ENCODE results near the gene MEGF9.

- no peak for TF ChIP-seq POLR2A (IDR thresholded peaks at IDR 0.05)
- TF ChIP-seq, protein P1, sequence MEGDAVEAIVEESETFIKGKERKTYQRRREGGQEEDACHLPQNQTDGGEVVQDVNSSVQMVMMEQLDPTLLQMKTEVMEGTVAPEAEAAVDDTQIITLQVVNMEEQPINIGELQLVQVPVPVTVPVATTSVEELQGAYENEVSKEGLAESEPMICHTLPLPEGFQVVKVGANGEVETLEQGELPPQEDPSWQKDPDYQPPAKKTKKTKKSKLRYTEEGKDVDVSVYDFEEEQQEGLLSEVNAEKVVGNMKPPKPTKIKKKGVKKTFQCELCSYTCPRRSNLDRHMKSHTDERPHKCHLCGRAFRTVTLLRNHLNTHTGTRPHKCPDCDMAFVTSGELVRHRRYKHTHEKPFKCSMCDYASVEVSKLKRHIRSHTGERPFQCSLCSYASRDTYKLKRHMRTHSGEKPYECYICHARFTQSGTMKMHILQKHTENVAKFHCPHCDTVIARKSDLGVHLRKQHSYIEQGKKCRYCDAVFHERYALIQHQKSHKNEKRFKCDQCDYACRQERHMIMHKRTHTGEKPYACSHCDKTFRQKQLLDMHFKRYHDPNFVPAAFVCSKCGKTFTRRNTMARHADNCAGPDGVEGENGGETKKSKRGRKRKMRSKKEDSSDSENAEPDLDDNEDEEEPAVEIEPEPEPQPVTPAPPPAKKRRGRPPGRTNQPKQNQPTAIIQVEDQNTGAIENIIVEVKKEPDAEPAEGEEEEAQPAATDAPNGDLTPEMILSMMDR (IDR thresholded peaks at IDR 0.05) = no peak
Measured at GRCh38 chr9:120652934-120653333, 61.3 kb downstream of the MEGF9 start.

All from adrenal gland (tissue), 5 donors.